Heart right ventricle (tissue), 16 donors: ENCODE results near the gene NUP58. TPM values are rescaled to one million over a fixed set of nuclear protein-coding genes. Genes with fewer than 3 reads are reported as not detected.

Source experiments
- ATAC-seq, 8 donors: fragments of 200-7000 bp; cut with Tn5 transposase; one replicate each; pipeline ENCODE4 v1.9.1; 2020; ENCODE audit warnings: mild to moderate bottlenecking in 8 of 8, moderate library complexity in 8 of 8, moderate number of reproducible peaks in 1 of 8
- DNase-seq, 2 donors: peaks; one replicate each; pipeline ENCODE4 v3.0.0-alpha.2; 2020
- H3K27ac ChIP-seq, 10 donors: fragments of 200-600 bp; sonication (generic) in 2 of 10; one replicate each; pipeline versions ENCODE4 v1.5.0 to v1.8.0; 2020 to 2022; ENCODE audit warnings: mild to moderate bottlenecking in 3 of 10
- H3K27me3 ChIP-seq, 7 donors: fragments of 200-600 bp; one replicate each; pipeline ENCODE4 v1.8.0; 2021 to 2022; ENCODE audit warnings: mild to moderate bottlenecking in 2 of 7
- H3K36me3 ChIP-seq, 9 donors: fragments of 200-600 bp; sonication (generic) in 1 of 9; one replicate each; pipeline versions ENCODE4 v1.5.0 to v1.8.0; 2020 to 2022; ENCODE audit warnings: mild to moderate bottlenecking in 2 of 9
- H3K4me1 ChIP-seq, 9 donors: fragments of 200-600 bp; sonication (generic) in 1 of 9; one replicate each; pipeline versions ENCODE4 v1.5.0 to v1.8.0; 2020 to 2022; ENCODE audit warnings: mild to moderate bottlenecking in 4 of 9
- H3K4me3 ChIP-seq, 10 donors: fragments of 200-600 bp; sonication (generic) in 2 of 10; one replicate each; pipeline versions ENCODE4 v1.5.0 to v1.8.0; 2020 to 2022; ENCODE audit warnings: mild to moderate bottlenecking in 7 of 10, moderate library complexity in 2 of 10
- H3K9me3 ChIP-seq, 11 donors: fragments of 200-600 bp in 10 of 11; sonication (generic) in 2 of 11; one replicate each; pipeline versions ENCODE4 v1.5.0 to v1.8.0; 2013 to 2022; ENCODE audit warnings: mild to moderate bottlenecking in 2 of 11, control low read depth in 1 of 11, moderate library complexity in 1 of 11
- CTCF ChIP-seq, 9 donors: fragments of 200-600 bp; sonication (generic) in 2 of 9; IDR thresholded peaks; one replicate each; pipeline versions ENCODE4 v1.5.0 to v1.8.0; 2021 to 2022; ENCODE audit warnings: antibody characterized with exemption in 9 of 9, mild to moderate bottlenecking in 5 of 9, moderate library complexity in 1 of 9
- WGBS, 2 donors: extraction: QIAGEN DNeasy Blood & Tissue Kit; methylation state at CpG; one replicate each; pipeline ENCODE4 v1.1.7; 2013; ENCODE audit warnings: inconsistent platforms in 1 of 2; 5-methylcytosine and 5-hydroxymethylcytosine counted together
- intact Hi-C, 10 donors: fragments of 100-400 bp; cut with DNase I; formaldehyde crosslinking; loops; one replicate each; pipeline versions ENCODE4 v1.11.1 to v1.14.2; 2022
- polyA plus RNA-seq, 2 donors: library from polyadenylated mRNA; stranded (reverse); fragments of 200-250 nt; gene quantifications; one replicate each; pipeline ENCODE4 v1.2.3, GENCODE V29; 2013
- total RNA-seq, 10 donors: library from RNA; stranded (reverse); fragmentation: NEBNext Ultra II Directional in 3 of 10; extraction: Animal tissue kit (Norgen Biotek cat#: 25700) in 3 of 10; gene quantifications; one replicate each; pipeline versions ENCODE4 v1.2.1 to v1.2.4, GENCODE V29; 2021 to 2023
- donor health status: Arrhythmogenic right ventricular cardiomyopathy.
- donor health status: ischemic (EF 13 %, LVEDD 7.1; RV severe dilation, severe dysfunction).
- donor health status: healthy with polysubstance abuse.
- donor health status: DM: no; HTN: yes; CAD: no.
- donor health status: DM: no; HTN: no; CAD: no.
- donor health status: ischemic (EF 25% LVEDD 6.9; RV normal size, moderate dysfunction).
- donor health status: ischemic (EF 25% LVEDD 5.7; RV mildly dilated, moderate dysfunction).
- donor health status: healthy.
- donor health status: DM: yes; HTN: yes; CAD: no.
- donor health status: Ischemic cardiomyopathy.
- donor health status: ischemic (EF 35%, LVEDD 5.7; RV mildly dilated, moderate dysfunction).
- donor health status: nonischemic (EF 11% LVEDD 7.7; RV severe dilation, severe dysfunction).
- donor health status: DM: yes; HTN: yes; CAD: no.
- donor health status: PGD.
- donor health status: ischemic (EF 29% LVEDD 5.4; RV normal size, mild dysfunction).
- donor health status: nonischemic (EF 23%, LVEDD 6.1; RV moderate dilation, normal function).

The NUP58 gene
- total and polyA plus RNA-seq, 12 donors, result 8.9 to 29.5 (median 26.2) TPM

- intact Hi-C loops, result no loop called here
- WGBS, 2 donors, result 96 to 97% methylated on average over 2 of the region's 2 CpGs
- Histone ChIP-seq H3K36me3 (peaks cover 0 to 26% (median 4%) of the 10 kb centered on the region in 9 donors), H3K9me3 (no peaks in the 10 kb centered on the region), H3K27me3 (no peaks in the 10 kb centered on the region), H3K27ac (no peak overlapping the region), H3K4me3 (no peak overlapping the region), H3K4me1 (peaks cover 0 to 30% (median 4%) of the 10 kb centered on the region in 9 donors)
- DNase-seq (no peak), ATAC-seq (no peak)
- TF ChIP-seq CTCF (IDR thresholded peaks at IDR 0.05), result no peak
Measured at GRCh38 chr13:25276748-25277147, 24.7 kb upstream of the NUP58 start.

- TF ChIP-seq CTCF (IDR thresholded peaks at IDR 0.05), result no peak
Measured at GRCh38 chr13:25280396-25280795, 21.0 kb upstream of the NUP58 start.

GRCh38 chr13:25281193-25281934 lies 20.1 kb upstream of the NUP58 start:
- Histone ChIP-seq H3K4me3 (no peak overlapping the region), H3K4me1 (peaks cover 0 to 58% (median 22%) of the 10 kb centered on the region in 9 donors), H3K27me3 (no peaks in the 10 kb centered on the region), H3K9me3 (no peaks in the 10 kb centered on the region), H3K27ac (peak overlapping the region in 5 of 10 donors; percentile 5 to 72 (median 7)), H3K36me3 (peaks cover 0 to 5% (median 0%) of the 10 kb centered on the region in 9 donors)
- intact Hi-C loops, result no loop called here
- WGBS, 2 donors, result 53 to 57% methylated on average over 4 of the region's 4 CpGs
- ATAC-seq (peak in 3 of 8 donors; percentile 26 to 66 (median 55)), DNase-seq (no peak)
- no peak for TF ChIP-seq CTCF (IDR thresholded peaks at IDR 0.05)

More at GRCh38 chr13:25280396-25280795, 21.0 kb upstream of the NUP58 start:
- ATAC-seq, result no peak
- no peaks in the 10 kb centered on the region for H3K27me3 ChIP-seq
- intact Hi-C loops, result no loop called here
- no peak overlapping the region for H3K4me3 ChIP-seq
- no peaks in the 10 kb centered on the region for H3K9me3 ChIP-seq
- H3K27ac ChIP-seq, result peak overlapping the region in 1 of 10 donors; percentile 72
- peaks cover 0 to 5% (median 0%) of the 10 kb centered on the region in 9 donors for H3K36me3 ChIP-seq
- DNase-seq, result no peak
- peaks cover 0 to 48% (median 13%) of the 10 kb centered on the region in 9 donors for H3K4me1 ChIP-seq

GRCh38 chr13:25281935-25282332 lies 19.5 kb upstream of the NUP58 start:
- no peak overlapping the region for H3K4me3 ChIP-seq
- DNase-seq (no peak), ATAC-seq (no peak)
- H3K4me1 ChIP-seq, result peaks cover 0 to 54% (median 24%) of the 10 kb centered on the region in 9 donors
- H3K27ac ChIP-seq, result peak overlapping the region in 1 of 10 donors; percentile 72
- intact Hi-C loops, result no loop called here
- WGBS, 2 donors, result 97 to 100% methylated on average over 1 of the region's 1 CpG
- H3K36me3 ChIP-seq, result peaks cover 0 to 5% (median 0%) of the 10 kb centered on the region in 9 donors
- no peaks in the 10 kb centered on the region for H3K27me3 ChIP-seq
- no peak for TF ChIP-seq CTCF (IDR thresholded peaks at IDR 0.05)
- no peaks in the 10 kb centered on the region for H3K9me3 ChIP-seq
